ENCODE results near the gene TMIE.

TMIE gene

DNA sequence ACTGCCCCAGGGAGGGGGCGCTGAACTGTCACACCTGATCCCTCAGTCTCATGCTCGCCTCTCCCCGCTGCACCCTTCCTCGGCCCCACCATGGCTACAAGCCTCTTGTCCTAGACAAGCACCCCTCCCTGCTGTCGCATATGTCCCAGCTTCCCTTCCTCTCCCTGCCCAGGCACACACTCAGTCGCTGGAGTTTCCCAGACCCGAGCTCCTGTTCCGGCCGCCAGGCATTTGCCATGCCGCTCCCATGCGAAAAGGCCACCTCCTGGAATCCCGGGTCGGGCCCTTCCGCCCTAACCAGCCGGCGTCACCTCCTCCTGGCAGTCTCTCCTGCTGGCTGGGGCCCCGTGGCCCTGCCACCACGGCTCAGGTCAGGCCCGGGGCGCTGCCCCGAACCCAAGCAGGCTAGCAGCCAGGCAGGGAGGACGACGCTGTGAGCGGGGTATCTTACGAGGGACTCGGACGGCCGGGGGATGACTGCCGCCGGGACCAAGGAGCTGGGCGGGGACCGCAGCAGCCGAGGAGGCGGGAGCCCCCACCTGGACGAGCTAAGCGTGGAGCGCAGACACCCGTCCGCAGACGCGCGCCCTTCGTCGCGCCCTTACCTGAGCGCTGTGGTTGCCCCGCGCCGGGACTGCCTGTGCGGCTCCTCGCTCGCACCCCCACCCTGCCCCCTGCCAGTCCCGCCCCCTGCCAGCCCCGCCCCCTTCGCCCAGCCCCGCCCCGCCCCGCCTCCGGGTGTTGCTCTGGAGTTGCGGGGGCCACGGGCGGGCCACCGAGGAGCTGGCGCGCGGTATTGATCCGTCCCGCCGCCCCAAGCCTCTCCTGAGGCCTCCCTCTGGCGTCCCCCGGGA, 7.9 kb upstream of the TMIE start, which contains the start of gene ALS2CL:
Gene ALS2CL (minus strand): TSS at position 642 of the 854 bp plus-strand sequence. CDS start 4,239 bp downstream, outside the sequence.
- 0 out of 2 replicates have a peak, but pooled peaks have one; percentile 18 for TF ChIP-seq ZFX (IDR thresholded peaks at IDR 0.05)
- TF ChIP-seq, protein P1, sequence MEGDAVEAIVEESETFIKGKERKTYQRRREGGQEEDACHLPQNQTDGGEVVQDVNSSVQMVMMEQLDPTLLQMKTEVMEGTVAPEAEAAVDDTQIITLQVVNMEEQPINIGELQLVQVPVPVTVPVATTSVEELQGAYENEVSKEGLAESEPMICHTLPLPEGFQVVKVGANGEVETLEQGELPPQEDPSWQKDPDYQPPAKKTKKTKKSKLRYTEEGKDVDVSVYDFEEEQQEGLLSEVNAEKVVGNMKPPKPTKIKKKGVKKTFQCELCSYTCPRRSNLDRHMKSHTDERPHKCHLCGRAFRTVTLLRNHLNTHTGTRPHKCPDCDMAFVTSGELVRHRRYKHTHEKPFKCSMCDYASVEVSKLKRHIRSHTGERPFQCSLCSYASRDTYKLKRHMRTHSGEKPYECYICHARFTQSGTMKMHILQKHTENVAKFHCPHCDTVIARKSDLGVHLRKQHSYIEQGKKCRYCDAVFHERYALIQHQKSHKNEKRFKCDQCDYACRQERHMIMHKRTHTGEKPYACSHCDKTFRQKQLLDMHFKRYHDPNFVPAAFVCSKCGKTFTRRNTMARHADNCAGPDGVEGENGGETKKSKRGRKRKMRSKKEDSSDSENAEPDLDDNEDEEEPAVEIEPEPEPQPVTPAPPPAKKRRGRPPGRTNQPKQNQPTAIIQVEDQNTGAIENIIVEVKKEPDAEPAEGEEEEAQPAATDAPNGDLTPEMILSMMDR (conservative IDR thresholded peaks at IDR 0.05) = no peak
- H3K27ac ChIP-seq = peak within 1 kb of the TSS; percentile 62

- TF ChIP-seq ZFX (IDR thresholded peaks at IDR 0.05) = no peak
- TF ChIP-seq, protein P1 (conservative IDR thresholded peaks at IDR 0.05) = no peak
- H3K27ac ChIP-seq = peak overlapping the region; percentile 62; the same call in 1 of the 2 replicates
These were observed 7.3 kb upstream of the TMIE start for GRCh38 chr3:46693892-46694226.

GRCh38 chr3:46694520-46694919, 6.7 kb upstream of the TMIE start:
- TF ChIP-seq ZFX (IDR thresholded peaks at IDR 0.05) = no peak
- TF ChIP-seq, protein P1 (conservative IDR thresholded peaks at IDR 0.05) = no peak
- no peak overlapping the region for H3K27ac ChIP-seq

- H3K27ac ChIP-seq = no peak overlapping the region
- TF ChIP-seq, protein P1 (conservative IDR thresholded peaks at IDR 0.05) = peak; percentile 42; the same call in 1 of the 2 replicates
- no peak for TF ChIP-seq ZFX (IDR thresholded peaks at IDR 0.05)
These were observed 5.8 kb upstream of the TMIE start for GRCh38 chr3:46695177-46695961.

GRCh38 chr3:46695962-46696894, 5.0 kb upstream of the TMIE start:
- TF ChIP-seq, protein P1 (conservative IDR thresholded peaks at IDR 0.05) = no peak
- no peak overlapping the region for H3K27ac ChIP-seq

DNA sequence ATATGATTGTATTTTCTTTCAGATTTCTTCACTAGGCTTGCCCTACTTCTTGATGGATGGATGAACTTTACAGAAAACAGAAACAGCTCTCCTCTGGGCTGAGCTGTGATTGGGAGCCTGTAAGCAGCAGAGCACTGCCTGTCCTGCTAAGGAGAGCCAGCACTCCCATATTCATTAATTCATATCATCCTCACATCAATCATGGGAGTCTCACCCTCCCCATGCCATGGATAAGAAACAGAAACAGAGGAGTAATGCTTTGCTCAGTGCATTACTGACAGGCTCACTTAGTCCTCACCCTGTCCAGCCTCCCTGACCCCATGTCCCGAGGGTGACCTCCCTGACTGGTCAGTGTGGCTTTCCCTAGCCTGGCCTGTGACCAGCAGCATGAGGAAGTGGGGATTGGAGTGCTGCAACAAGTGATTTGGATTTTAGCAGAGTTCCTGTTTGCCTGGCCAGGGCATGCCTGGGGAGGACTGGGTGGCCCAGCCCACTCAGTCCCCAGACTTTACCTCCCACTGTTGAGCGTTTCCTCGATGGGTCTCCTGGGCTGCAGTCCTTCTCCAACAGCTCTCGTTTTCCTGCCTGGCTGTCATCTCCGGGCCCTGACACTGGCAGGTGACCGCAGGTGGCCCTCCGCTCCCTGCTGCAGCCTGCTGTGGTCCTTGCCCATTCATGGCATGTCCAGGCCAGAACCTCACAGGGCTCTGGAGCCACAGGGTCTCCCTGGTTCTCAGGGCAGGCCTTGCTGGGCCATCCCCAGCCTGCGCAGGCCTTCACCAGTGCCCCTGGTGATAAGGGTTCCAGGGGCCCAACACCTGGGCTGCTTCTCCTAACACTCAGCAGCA, 1.3 kb upstream of the TMIE start:
- no peak overlapping the region for H3K27ac ChIP-seq
- no peak for TF ChIP-seq ZFX (IDR thresholded peaks at IDR 0.05)
- TF ChIP-seq, protein P1 (conservative IDR thresholded peaks at IDR 0.05) = no peak

Measured in C4-2B (cell line).